IPS-18a (cell line): Measurements from ENCODE around the gene SLC22A2.

Experiments
- H3K27ac ChIP-seq: one replicate; pipeline ENCODE4 v1.5.1; 2013; ENCODE audit warnings: low read length
- H3K27me3 ChIP-seq: one replicate; pipeline ENCODE4 v1.6.1; 2013; ENCODE audit warnings: mild to moderate bottlenecking, low read length; ENCODE audit not compliant: control insufficient read depth, insufficient read depth
- H3K36me3 ChIP-seq: one replicate; pipeline ENCODE4 v1.6.1; 2013; ENCODE audit warnings: low read depth, low read length; ENCODE audit not compliant: control insufficient read depth
- H3K4me1 ChIP-seq: one replicate; pipeline ENCODE4 v1.6.1; 2013; ENCODE audit warnings: low read depth, low read length; ENCODE audit not compliant: control insufficient read depth
- H3K4me3 ChIP-seq: one replicate; pipeline ENCODE4 v1.5.1; 2013; ENCODE audit warnings: low read length
- H3K9ac ChIP-seq: one replicate; pipeline ENCODE4 v1.6.1; 2013; ENCODE audit warnings: mild to moderate bottlenecking, low read length, moderate library complexity
- H3K9me3 ChIP-seq: one replicate; pipeline ENCODE4 v1.6.1; 2013; ENCODE audit warnings: low read depth, low read length; ENCODE audit not compliant: control insufficient read depth

The SLC22A2 gene

DNA sequence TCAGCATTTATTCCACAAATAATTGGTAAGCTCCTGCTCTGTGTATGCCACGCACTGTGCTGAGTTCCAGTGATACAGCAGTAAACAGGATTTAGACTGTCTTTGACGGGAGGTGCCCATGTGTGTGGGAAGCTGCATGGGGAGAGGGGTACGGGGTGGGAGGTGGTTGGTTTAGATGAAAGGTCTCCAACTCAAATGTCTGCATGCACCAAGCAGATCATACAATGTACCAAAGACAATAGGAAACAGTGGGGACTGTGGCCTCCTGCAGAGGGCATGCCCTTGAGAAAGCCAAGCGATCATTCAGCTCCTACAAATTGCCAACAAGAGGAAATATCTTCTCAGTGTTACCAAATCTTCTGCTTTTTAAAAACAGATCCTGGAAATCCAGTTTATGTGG is 36.1 kb downstream of the SLC22A2 start:
- no peaks in the 10 kb centered on the region for H3K9me3 ChIP-seq
- H3K27ac ChIP-seq, result no peak overlapping the region
- H3K27me3 ChIP-seq, result no peaks in the 10 kb centered on the region
- no peaks in the 10 kb centered on the region for H3K36me3 ChIP-seq
- H3K4me1 ChIP-seq, result peaks cover 41% of the 10 kb centered on the region
- no peak overlapping the region for H3K9ac ChIP-seq
- peak overlapping the region; percentile 13 for H3K4me3 ChIP-seq

DNA sequence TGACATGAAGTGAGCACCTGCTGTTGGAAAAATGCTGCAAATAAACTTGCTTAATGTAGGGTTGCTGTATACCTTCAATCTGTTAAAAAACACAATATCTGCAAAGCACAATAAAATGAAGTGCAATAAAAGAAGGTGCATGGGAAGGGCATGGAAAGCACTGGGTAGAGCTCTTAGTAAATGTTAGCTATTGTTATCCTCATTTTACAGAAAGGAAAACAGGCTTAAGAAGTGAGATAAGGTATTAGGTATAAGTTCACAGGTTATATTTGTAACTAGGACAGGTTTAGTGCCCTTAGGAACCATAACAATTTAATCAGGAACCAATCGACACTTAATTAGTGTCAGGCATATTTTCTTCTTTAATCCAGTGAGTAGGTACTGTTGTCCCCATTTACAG is 36.7 kb downstream of the SLC22A2 start:
- Histone ChIP-seq H3K9ac (no peak overlapping the region), H3K27ac (no peak overlapping the region), H3K4me3 (no peak overlapping the region), H3K36me3 (no peaks in the 10 kb centered on the region), H3K4me1 (peaks cover 37% of the 10 kb centered on the region), H3K9me3 (no peaks in the 10 kb centered on the region), H3K27me3 (no peaks in the 10 kb centered on the region)

DNA sequence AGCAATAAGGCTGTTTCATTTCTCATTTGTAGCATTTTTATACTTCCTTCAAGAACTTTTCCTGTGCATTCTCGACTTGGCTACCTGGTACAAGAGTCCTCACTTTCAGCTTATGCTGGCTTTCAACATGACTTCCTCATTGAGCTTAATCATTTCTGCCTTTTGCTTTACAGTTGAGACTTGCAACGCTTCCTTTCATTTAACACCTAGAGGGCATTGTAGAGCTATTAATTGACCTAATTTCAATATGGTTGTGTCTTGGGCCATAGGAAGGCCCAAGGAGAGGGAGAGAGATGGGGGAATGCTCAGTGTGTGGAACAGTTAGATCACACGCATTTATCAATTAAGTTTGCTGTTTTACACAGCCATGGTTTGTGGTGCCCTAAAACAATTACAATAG is 37.2 kb downstream of the SLC22A2 start:
- Histone ChIP-seq H3K4me1 (peaks cover 33% of the 10 kb centered on the region), H3K9ac (no peak overlapping the region), H3K36me3 (no peaks in the 10 kb centered on the region), H3K27me3 (no peaks in the 10 kb centered on the region), H3K4me3 (no peak overlapping the region), H3K27ac (no peak overlapping the region), H3K9me3 (no peaks in the 10 kb centered on the region)

DNA sequence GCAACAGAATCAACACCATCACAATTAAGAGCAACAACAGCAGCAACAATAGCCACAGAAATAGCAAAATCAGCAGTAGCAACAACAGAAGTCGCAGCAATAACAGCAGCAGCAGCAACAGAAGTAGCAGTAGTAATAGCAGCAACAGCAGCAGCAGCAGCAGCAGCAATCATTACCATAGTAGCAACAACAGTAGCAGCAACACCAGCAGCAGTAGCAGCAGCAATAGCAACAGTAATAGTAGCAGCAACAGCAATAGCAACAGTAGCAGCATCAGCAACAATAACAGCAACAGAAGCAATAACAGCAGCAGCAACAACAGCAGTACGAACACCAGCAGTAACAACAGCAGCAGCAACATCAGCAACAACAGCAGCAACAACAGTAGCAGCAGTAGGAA is 39.8 kb downstream of the SLC22A2 start:
- Histone ChIP-seq H3K36me3 (no peaks in the 10 kb centered on the region), H3K9ac (no peak overlapping the region), H3K4me1 (peaks cover 26% of the 10 kb centered on the region)

DNA sequence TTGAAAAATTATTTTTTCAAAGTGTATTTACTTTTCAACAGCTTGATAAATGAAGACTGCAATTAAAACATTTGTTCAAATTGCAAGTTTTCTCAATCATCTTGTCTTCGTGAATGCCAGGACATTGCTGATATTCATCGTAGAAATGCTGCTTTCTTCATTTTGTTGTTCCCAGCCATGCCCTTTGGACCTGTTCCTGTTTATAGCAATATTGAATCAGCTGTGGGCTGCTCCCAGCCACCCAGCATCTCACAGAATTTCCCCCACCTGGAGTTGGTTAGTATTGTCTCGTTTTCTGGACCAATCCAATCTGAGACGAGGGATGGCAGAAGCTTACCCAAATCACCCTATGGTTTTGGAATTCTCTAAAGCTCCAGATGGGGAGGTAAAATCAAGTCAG is 40.8 kb downstream of the SLC22A2 start:
- Histone ChIP-seq H3K4me3 (no peak overlapping the region), H3K4me1 (peaks cover 21% of the 10 kb centered on the region), H3K27me3 (no peaks in the 10 kb centered on the region), H3K27ac (no peak overlapping the region), H3K9ac (no peak overlapping the region), H3K36me3 (no peaks in the 10 kb centered on the region), H3K9me3 (no peaks in the 10 kb centered on the region)

More for the DNA sequence above, 39.8 kb downstream of the SLC22A2 start:
- no peak overlapping the region for H3K27ac ChIP-seq
- H3K9me3 ChIP-seq, result no peaks in the 10 kb centered on the region
- H3K27me3 ChIP-seq, result no peaks in the 10 kb centered on the region
- H3K4me3 ChIP-seq, result no peak overlapping the region

DNA sequence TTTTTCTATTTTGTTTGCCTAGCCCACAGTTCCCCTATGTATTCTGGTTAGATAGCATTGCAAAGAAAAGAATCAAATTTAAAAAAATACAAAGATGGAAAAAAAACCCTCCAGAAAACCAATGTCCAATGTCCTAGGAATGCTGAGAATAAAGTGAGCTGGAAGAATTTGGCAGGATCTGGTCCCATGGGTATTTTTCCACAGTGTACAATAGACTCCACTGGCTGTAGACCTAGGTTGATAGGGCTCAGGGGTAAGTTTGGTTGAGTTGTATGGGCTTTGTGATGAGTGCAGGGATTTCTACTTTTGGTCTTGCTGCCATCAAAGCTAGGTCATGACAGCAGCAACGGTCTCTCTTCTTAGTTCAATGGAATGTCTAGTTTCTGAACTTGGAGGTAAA is 41.5 kb downstream of the SLC22A2 start:
- peaks cover 13% of the 10 kb centered on the region for H3K4me1 ChIP-seq

DNA sequence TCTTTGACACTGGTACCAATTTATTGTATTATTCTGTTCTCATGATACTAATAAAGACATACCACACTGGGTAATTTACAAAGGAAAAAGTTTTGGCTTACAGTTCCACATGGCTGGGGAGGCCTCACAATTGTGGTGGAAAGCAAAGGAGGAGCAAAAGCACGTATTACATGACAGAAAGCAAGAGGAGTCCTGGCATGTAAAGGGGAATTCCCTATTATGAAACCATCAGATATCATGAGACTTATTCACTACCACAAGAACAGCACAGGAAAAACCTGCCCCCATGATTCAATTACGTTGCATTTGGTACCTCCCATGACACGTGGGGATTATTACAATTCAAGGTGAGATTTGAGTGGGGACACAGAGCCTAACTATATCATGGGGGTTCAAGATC is 43.4 kb downstream of the SLC22A2 start:
- Histone ChIP-seq H3K27me3 (no peaks in the 10 kb centered on the region), H3K9ac (no peak overlapping the region), H3K4me3 (no peak overlapping the region)

More for the DNA sequence above, 41.5 kb downstream of the SLC22A2 start:
- H3K36me3 ChIP-seq, result no peaks in the 10 kb centered on the region
- no peaks in the 10 kb centered on the region for H3K27me3 ChIP-seq
- no peak overlapping the region for H3K27ac ChIP-seq
- H3K9ac ChIP-seq, result no peak overlapping the region
- H3K4me3 ChIP-seq, result no peak overlapping the region
- H3K9me3 ChIP-seq, result no peaks in the 10 kb centered on the region

DNA sequence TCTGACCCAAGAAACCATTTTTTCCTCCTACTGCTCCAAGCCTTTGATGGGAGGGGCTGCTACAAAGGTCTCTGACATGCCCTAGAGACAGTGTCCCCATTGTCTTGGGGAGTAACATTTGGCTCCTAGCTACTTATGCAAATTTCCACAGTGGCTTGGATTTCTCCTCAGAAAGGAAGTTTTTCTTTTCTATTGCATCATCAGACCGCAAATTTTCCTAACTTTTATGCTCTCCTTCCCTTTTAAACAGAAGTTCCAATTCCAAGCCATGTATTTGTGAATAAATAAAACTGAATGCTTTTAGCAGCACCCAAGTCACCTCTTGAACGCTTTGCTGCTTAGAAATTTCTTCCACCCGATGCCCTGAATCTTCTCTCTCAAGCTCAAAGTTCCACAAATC is 51.0 kb downstream of the SLC22A2 start:
- Histone ChIP-seq H3K9ac (no peak overlapping the region), H3K36me3 (no peaks in the 10 kb centered on the region), H3K9me3 (peaks cover 10% of the 10 kb centered on the region), H3K27me3 (no peaks in the 10 kb centered on the region), H3K4me3 (no peak overlapping the region), H3K4me1 (no peaks in the 10 kb centered on the region), H3K27ac (no peak overlapping the region)

More for the DNA sequence above, 43.4 kb downstream of the SLC22A2 start:
- peaks cover 4% of the 10 kb centered on the region for H3K4me1 ChIP-seq
- no peak overlapping the region for H3K27ac ChIP-seq
- no peaks in the 10 kb centered on the region for H3K9me3 ChIP-seq
- no peaks in the 10 kb centered on the region for H3K36me3 ChIP-seq

DNA sequence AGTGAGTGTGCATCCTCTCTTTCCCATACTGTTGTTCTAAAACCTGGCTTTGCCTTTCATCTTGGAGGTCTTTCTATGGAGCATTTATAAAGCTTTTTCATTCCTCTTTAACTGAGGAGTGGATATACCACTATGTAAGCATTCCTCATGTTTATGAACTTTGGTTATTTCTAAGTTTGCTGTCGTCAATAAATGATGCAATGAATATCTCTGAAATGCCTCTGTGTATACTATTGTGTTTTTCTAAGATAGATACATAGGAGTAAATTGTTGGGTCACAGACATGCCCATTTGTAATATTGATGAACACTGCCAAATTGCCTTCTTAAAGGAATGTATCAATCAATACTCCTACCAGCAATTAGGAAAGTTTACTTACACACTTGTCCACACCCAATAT is 53.9 kb downstream of the SLC22A2 start:
- H3K36me3 ChIP-seq, result no peaks in the 10 kb centered on the region
- no peaks in the 10 kb centered on the region for H3K27me3 ChIP-seq
- no peak overlapping the region for H3K27ac ChIP-seq
- H3K4me1 ChIP-seq, result no peaks in the 10 kb centered on the region
- no peak overlapping the region for H3K4me3 ChIP-seq
- peaks cover 10% of the 10 kb centered on the region for H3K9me3 ChIP-seq
- H3K9ac ChIP-seq, result no peak overlapping the region

DNA sequence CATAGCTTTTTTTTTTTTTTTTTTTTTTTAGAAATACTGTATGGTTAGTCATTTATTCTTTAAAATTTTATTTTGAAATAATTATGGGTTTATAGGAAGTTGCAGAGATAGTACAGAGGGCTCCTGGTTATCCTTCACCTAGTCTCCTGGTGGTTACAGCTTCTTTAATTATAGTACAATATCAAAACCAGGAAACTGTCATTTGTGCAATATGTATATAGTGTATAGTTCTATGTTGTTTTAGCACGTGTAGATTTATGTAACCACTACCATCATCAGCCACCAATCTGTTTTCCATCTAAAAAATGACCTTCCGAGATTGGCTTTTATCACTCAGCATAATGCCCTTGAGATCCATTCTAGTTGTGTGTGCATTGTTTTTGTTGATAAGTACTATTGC is 54.7 kb downstream of the SLC22A2 start:
- H3K27ac ChIP-seq, result no peak overlapping the region
- H3K27me3 ChIP-seq, result no peaks in the 10 kb centered on the region
- H3K4me1 ChIP-seq, result no peaks in the 10 kb centered on the region
- peaks cover 10% of the 10 kb centered on the region for H3K9me3 ChIP-seq
- H3K4me3 ChIP-seq, result no peak overlapping the region
- no peaks in the 10 kb centered on the region for H3K36me3 ChIP-seq
- no peak overlapping the region for H3K9ac ChIP-seq

DNA sequence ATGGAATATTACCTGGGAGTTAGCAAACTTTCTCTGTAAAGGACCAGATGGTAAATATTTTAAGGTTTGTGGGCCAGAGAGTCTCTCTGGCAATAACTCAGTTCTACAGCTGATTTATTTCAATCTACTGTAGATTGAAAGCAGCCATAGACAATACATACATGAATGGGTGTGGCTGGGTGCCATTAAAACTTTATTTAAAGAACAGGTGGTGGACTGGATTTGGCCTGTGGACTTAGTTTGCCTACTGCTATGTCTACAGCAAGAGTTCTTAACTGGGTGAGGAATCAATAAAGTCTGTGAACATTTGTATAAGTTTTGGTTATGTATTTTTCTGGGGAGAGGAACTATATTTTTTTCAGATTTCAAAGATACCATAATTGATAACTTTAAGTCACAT is 55.1 kb downstream of the SLC22A2 start:
- Histone ChIP-seq H3K36me3 (no peaks in the 10 kb centered on the region), H3K4me1 (no peaks in the 10 kb centered on the region), H3K27ac (no peak overlapping the region), H3K4me3 (no peak overlapping the region), H3K27me3 (no peaks in the 10 kb centered on the region), H3K9me3 (peaks cover 10% of the 10 kb centered on the region), H3K9ac (no peak overlapping the region)

DNA sequence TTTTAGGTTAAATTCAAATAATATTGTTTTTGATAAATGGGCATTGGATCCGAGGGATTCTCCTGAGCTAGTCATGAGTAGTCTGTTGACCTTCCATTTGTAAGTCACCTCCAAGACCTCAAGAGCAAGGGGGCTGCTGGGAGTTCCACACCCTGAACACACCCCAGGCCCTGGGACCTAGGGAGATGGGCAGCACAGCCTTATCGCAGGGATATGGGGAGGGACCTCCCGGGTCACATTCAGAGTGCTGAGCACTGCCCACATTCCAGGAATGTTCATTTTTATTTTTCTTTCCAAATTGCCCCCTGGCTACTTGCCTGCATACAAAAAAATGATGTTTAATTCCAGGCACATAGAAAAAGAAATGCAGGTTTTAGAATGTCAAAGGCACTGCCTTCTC is 55.5 kb downstream of the SLC22A2 start:
- H3K4me3 ChIP-seq, result no peak overlapping the region
- H3K9me3 ChIP-seq, result peaks cover 9% of the 10 kb centered on the region
- H3K9ac ChIP-seq, result no peak overlapping the region
- no peak overlapping the region for H3K27ac ChIP-seq
- no peaks in the 10 kb centered on the region for H3K4me1 ChIP-seq
- no peaks in the 10 kb centered on the region for H3K36me3 ChIP-seq
- no peaks in the 10 kb centered on the region for H3K27me3 ChIP-seq
